ENCODE data around the gene IL6R. TPM values are rescaled to one million over a fixed set of nuclear protein-coding genes. Genes with fewer than 3 reads are reported as not detected.
A peak's percentile ranks its signal among the peaks of the same experiment; 100 is the strongest.
"Not testable (repeated sequence)": the region's sequence is repeated elsewhere in the genome, so short reads cannot be mapped to it uniquely, and the experiment has no call there.

IL6R gene
- total RNA-seq, 4 donors from 2014 or later = 271 to 435 (median 367) TPM

- Histone ChIP-seq H3K36me3 (no peaks in the 10 kb centered on the region), H3K27me3 (no peaks in the 10 kb centered on the region), H3K9me3 (no peaks in the 10 kb centered on the region), H3K4me3 (no peak overlapping the region), H3K4me1 (peaks cover 8 to 26% of the 10 kb centered on the region in 2 donors), H3K27ac (peak overlapping the region in 3 of 4 donors; percentile 34 to 64 (median 52))
- DNase-seq (no peak), ATAC-seq (no peak)
- TF ChIP-seq POLR2A (IDR thresholded peaks at IDR 0.05) = no peak
- TF ChIP-seq CTCF (IDR thresholded peaks at IDR 0.05 in 4 of 5, conservative IDR thresholded peaks at IDR 0.05 in 1 of 5) = no peak
- intact Hi-C loops (cut with DNase I; ENCODE audit: low total_unique reads) (loop anchor here (5.0 kb wide), 1 partner anchor 36 kb away; no protein-coding TSS in a partner anchor), in situ Hi-C loops (cut with MboI; ENCODE audit: low sequenced_read_pairs in 4 of 4) (loop anchor here in 3 of 4 donors (10.0 kb wide), 1 partner anchor 59 kb away; no protein-coding TSS in a partner anchor)
Observed at GRCh38 chr1:154485910-154486496, 80.9 kb downstream of the IL6R start.

- intact Hi-C loops (cut with DNase I; ENCODE audit: low total_unique reads) (loop anchor here (5.0 kb wide), 1 partner anchor 36 kb away; no protein-coding TSS in a partner anchor), in situ Hi-C loops (cut with MboI; ENCODE audit: low sequenced_read_pairs in 4 of 4) (loop anchor here in 3 of 4 donors (10.0 kb wide), 1 partner anchor 58 kb away; no protein-coding TSS in a partner anchor)
- not testable (repeated sequence) for DNase-seq, H3K9me3 ChIP-seq, H3K36me3 ChIP-seq, H3K27me3 ChIP-seq, ATAC-seq, H3K4me3 ChIP-seq
- Histone ChIP-seq H3K4me1 (peaks cover 8 to 25% of the 10 kb centered on the region in 2 donors), H3K27ac (peak overlapping the region in 3 of 4 donors; percentile 34 to 64 (median 52))
Observed at GRCh38 chr1:154486756-154487155, 81.6 kb downstream of the IL6R start.

- in situ Hi-C loops (cut with MboI; ENCODE audit: low sequenced_read_pairs in 4 of 4) = loop anchor here in 3 of 4 donors (10.0 kb wide), 1 partner anchor 56 kb away; no protein-coding TSS in a partner anchor
- no peak overlapping the region for H3K4me3 ChIP-seq
- H3K36me3 ChIP-seq = no peaks in the 10 kb centered on the region
Observed at GRCh38 chr1:154488922-154489321, 83.8 kb downstream of the IL6R start.

GRCh38 chr1:154489695-154490274 lies 84.6 kb downstream of the IL6R start:
- no peaks in the 10 kb centered on the region for H3K9me3 ChIP-seq

More at GRCh38 chr1:154488922-154489321, 83.8 kb downstream of the IL6R start:
- no peak for ATAC-seq
- Histone ChIP-seq H3K9me3 (no peaks in the 10 kb centered on the region), H3K27me3 (no peaks in the 10 kb centered on the region), H3K4me1 (peaks cover 8 to 27% of the 10 kb centered on the region in 2 donors), H3K27ac (peak overlapping the region in 3 of 4 donors; percentile 27 to 52 (median 45))
- TF ChIP-seq POLR2A (IDR thresholded peaks at IDR 0.05) (no peak), CTCF (IDR thresholded peaks at IDR 0.05 in 4 of 5, conservative IDR thresholded peaks at IDR 0.05 in 1 of 5) (no peak)
- no peak for DNase-seq
- intact Hi-C loops (cut with DNase I; ENCODE audit: low total_unique reads) = loop anchor here (5.0 kb wide), 1 partner anchor 33 kb away; no protein-coding TSS in a partner anchor

More at GRCh38 chr1:154489695-154490274, 84.6 kb downstream of the IL6R start:
- in situ Hi-C loops (cut with MboI; ENCODE audit: low sequenced_read_pairs in 4 of 4) (loop anchor here in 3 of 4 donors (10.0 kb wide), 1 partner anchor 55 kb away; no protein-coding TSS in a partner anchor), intact Hi-C loops (cut with DNase I; ENCODE audit: low total_unique reads) (loop anchor here (5.0 kb wide), 1 partner anchor 33 kb away; no protein-coding TSS in a partner anchor)
- no peak for TF ChIP-seq CTCF (IDR thresholded peaks at IDR 0.05 in 4 of 5, conservative IDR thresholded peaks at IDR 0.05 in 1 of 5)
- TF ChIP-seq POLR2A (IDR thresholded peaks at IDR 0.05) = no peak
- Histone ChIP-seq H3K36me3 (no peaks in the 10 kb centered on the region), H3K27me3 (no peaks in the 10 kb centered on the region), H3K4me1 (peaks cover 8 to 25% of the 10 kb centered on the region in 2 donors), H3K27ac (peak overlapping the region in 2 of 4 donors; percentile 27 to 49), H3K4me3 (no peak overlapping the region)
- DNase-seq (no peak), ATAC-seq (no peak)
